Mesendoderm (in vitro differentiated cells): ENCODE data around the gene TEN1.

Source experiments
- DNase-seq: peaks from one replicate; pipeline ENCODE4 v3.0.0; 2013
- H2AK5ac ChIP-seq: 2 replicates; pipeline ENCODE4 v1.6.1; 2013; ENCODE audit warnings: low read length, inconsistent platforms
- H2BK120ac ChIP-seq: 2 replicates; pipeline ENCODE4 v1.6.1; 2013; ENCODE audit warnings: low read depth, mild to moderate bottlenecking, low read length, moderate library complexity, mixed read lengths
- H2BK15ac ChIP-seq: replicated peaks from 2 replicates; pipeline ENCODE4 v1.6.1; 2013; ENCODE audit warnings: low read depth, mild to moderate bottlenecking, moderate library complexity
- H2BK5ac ChIP-seq: 2 replicates; pipeline ENCODE4 v1.6.1; 2013; ENCODE audit warnings: low read length, inconsistent platforms
- H3K18ac ChIP-seq: 2 replicates; pipeline ENCODE4 v1.6.1; 2013; ENCODE audit warnings: mild to moderate bottlenecking, low read length, mixed read lengths
- H3K23ac ChIP-seq: one replicate; pipeline ENCODE4 v1.6.1; 2013; ENCODE audit warnings: low read length
- H3K27ac ChIP-seq: 2 replicates; pipeline ENCODE4 v1.5.1; 2013; ENCODE audit warnings: low read depth, mild to moderate bottlenecking, inconsistent platforms, low read length, moderate library complexity
- H3K27me3 ChIP-seq: 2 replicates; pipeline ENCODE4 v1.6.1; 2013; ENCODE audit warnings: low read length, control low read depth, mild to moderate bottlenecking, inconsistent platforms; ENCODE audit not compliant: insufficient read depth, poor library complexity
- H3K36me3 ChIP-seq: 2 replicates; pipeline ENCODE4 v1.6.1; 2013; ENCODE audit warnings: low read length, inconsistent platforms; ENCODE audit not compliant: control insufficient read depth, insufficient read depth
- H3K4ac ChIP-seq: one replicate; pipeline ENCODE4 v1.6.1; 2013; ENCODE audit warnings: low read depth, mild to moderate bottlenecking, low read length, moderate library complexity
- H3K4me1 ChIP-seq: 2 replicates; pipeline ENCODE4 v1.6.1; 2013; ENCODE audit warnings: low read depth, low read length, inconsistent platforms; ENCODE audit not compliant: control insufficient read depth
- H3K4me2 ChIP-seq: 2 replicates; pipeline ENCODE4 v1.6.1; 2013; ENCODE audit warnings: low read length
- H3K4me3 ChIP-seq: 2 replicates; pipeline ENCODE4 v1.5.1; 2013; ENCODE audit warnings: mild to moderate bottlenecking, low read length
- H3K56ac ChIP-seq: one replicate; pipeline ENCODE4 v1.6.1; 2013; ENCODE audit warnings: low read length
- H3K79me1 ChIP-seq: 2 replicates; pipeline ENCODE4 v1.6.1; 2013; ENCODE audit warnings: low read length, inconsistent platforms
- H3K79me2 ChIP-seq: 2 replicates; pipeline ENCODE4 v1.6.1; 2013; ENCODE audit warnings: mild to moderate bottlenecking, low read length; ENCODE audit not compliant: control insufficient read depth, insufficient read depth
- H3K9ac ChIP-seq: 2 replicates; pipeline ENCODE4 v1.6.1; 2013; ENCODE audit warnings: low read length, inconsistent platforms
- H4K5ac ChIP-seq: one replicate; pipeline ENCODE4 v1.6.1; 2013; ENCODE audit warnings: low read length
- H4K8ac ChIP-seq: one replicate; pipeline ENCODE4 v1.6.1; 2013; ENCODE audit warnings: low read depth, mild to moderate bottlenecking, control low read depth, low read length, moderate library complexity
- WGBS: extraction: QIAGEN DNeasy Blood & Tissue Kit; methylation state at CpG from one replicate; pipeline ENCODE4 v1.1.7; 2013; ENCODE audit warnings: low lambda C conversion rate, missing lambda C conversion rate; ENCODE audit not compliant: insufficient coverage; ENCODE audit errors: extremely low coverage; 5-methylcytosine and 5-hydroxymethylcytosine counted together

TEN1 gene

DNA sequence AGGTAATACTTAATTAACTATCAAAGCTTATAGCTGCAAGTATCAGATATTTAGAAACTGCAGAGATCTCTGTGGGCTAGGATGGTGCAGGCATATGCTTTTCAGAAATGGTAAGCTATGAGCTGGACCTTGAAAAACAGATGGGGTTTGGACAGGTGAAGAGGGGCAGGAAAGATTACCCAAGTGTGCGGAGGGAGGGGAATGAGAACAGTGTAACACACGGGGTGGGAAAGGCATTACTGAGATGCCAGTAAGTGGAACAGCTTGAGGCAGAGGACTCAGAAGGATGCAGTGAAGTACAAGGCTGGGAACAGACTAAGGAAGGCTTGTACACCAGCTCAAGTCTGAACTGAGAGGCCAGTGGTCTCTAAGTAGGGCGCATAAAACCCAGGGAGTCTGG lies 70.2 kb downstream of the TEN1 start:
- Histone ChIP-seq H3K79me2 (no peaks in the 10 kb centered on the region), H3K27ac (no peak overlapping the region), H3K4me1 (no peaks in the 10 kb centered on the region), H3K56ac (no peak overlapping the region), H3K4me2 (no peak overlapping the region), H2AK5ac (no peak overlapping the region), H3K36me3 (peaks cover 21% of the 10 kb centered on the region), H3K4me3 (no peak overlapping the region), H3K23ac (no peak overlapping the region), H2BK15ac (no peak overlapping the region), H2BK5ac (no peak overlapping the region), H3K4ac (no peak overlapping the region), H3K18ac (no peak overlapping the region), H2BK120ac (no peak overlapping the region), H4K8ac (no peak overlapping the region), H3K9ac (no peak overlapping the region), H4K5ac (no peak overlapping the region), H3K79me1 (peaks cover 1% of the 10 kb centered on the region), H3K27me3 (no peaks in the 10 kb centered on the region)
- WGBS = no CpG with 5 or more reads among the region's 3 CpGs
- DNase-seq = no peak

DNA sequence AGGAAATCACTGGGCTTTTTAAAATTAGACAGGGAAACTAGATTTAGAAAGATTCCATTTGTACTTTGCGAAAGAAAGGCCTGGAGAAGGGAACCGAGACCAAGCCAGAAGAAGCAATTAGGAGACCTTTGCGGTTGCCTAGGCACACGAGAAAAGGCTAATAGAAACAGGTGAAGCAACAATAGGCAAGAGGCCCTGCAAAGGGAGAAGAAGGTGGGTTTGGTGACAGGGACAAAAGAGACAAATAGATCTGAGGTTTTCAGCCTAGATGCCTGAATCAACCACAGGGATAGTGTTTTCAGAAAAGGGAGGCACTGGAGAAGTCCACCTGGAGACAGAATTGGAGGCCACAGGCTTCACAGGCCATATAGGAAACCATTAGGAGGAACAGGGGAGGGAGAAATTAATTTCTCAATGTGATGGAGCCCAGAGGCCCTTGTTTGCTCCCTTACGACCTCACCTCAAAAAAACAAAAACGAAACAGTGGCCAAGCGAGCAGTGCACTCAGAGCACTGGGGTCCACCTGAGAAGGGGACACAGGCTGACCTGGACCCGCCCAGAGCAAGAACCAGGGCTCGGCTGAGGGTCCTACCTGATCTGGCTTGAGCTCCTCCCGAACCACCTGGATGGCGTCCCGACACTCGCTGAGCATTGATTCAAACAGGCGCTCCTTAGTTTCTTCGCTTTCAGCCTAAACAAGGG lies 70.9 kb downstream of the TEN1 start:
- WGBS = no CpG with 5 or more reads among the region's 15 CpGs
- Histone ChIP-seq H2BK15ac (no peak overlapping the region), H3K4me3 (no peak overlapping the region)

More for the DNA sequence above, 70.9 kb downstream of the TEN1 start:
- Histone ChIP-seq H3K79me1 (peaks cover 1% of the 10 kb centered on the region), H2AK5ac (no peak overlapping the region), H3K27me3 (no peaks in the 10 kb centered on the region), H3K56ac (no peak overlapping the region), H3K4ac (no peak overlapping the region), H2BK120ac (no peak overlapping the region), H3K9ac (no peak overlapping the region), H2BK5ac (no peak overlapping the region), H4K5ac (no peak overlapping the region), H3K4me1 (no peaks in the 10 kb centered on the region), H3K23ac (no peak overlapping the region), H3K79me2 (no peaks in the 10 kb centered on the region), H3K4me2 (no peak overlapping the region), H4K8ac (no peak overlapping the region), H3K27ac (no peak overlapping the region), H3K36me3 (peaks cover 18% of the 10 kb centered on the region), H3K18ac (no peak overlapping the region)
- DNase-seq = no peak
